IMR-90 (cell line): Measurements from ENCODE around the gene TJP3. TPM values are rescaled to one million over a fixed set of nuclear protein-coding genes. Genes with fewer than 3 reads are reported as not detected.

Source experiments
- ATAC-seq: fragments of 200-7000 bp; cut with Tn5 transposase; 2 replicates; pipeline ENCODE4 v1.9.1; 2020; ENCODE audit warnings: low read depth, mild to moderate bottlenecking, moderate library complexity
- BruUV-seq: library from RNA; stranded (reverse); fragments of 400-500 nt; replicated peaks from 2 replicates; lab custom pipeline; 2021; lab: Mats Ljungman, UMichigan
- CTCF ChIA-PET: fragments of 300-600 bp; formaldehyde crosslinking; extraction: SDS; loops from one replicate; lab custom pipeline; 2021; ENCODE audit warnings: antibody characterized with exemption; lab: Yijun Ruan, JAX
- POLR2A ChIA-PET: fragments of 300-600 bp; sonication (Branson Sonifier 250); formaldehyde crosslinking; loops from one replicate; lab custom pipeline; 2022; ENCODE audit warnings: antibody characterized with exemption; ENCODE audit not compliant: unreplicated experiment; lab: Charles Lee
- DNase-seq: peaks from one replicate; pipeline ENCODE4 v3.0.0; 2013
- H2AFZ ChIP-seq: replicated peaks from 2 replicates; pipeline ENCODE3; 2013; ENCODE audit warnings: low read length, mild to moderate bottlenecking; ENCODE audit not compliant: poor library complexity
- H2AK5ac ChIP-seq: 2 replicates; pipeline ENCODE4 v1.6.1; 2013; ENCODE audit warnings: low read depth, low read length, inconsistent platforms
- H2AK9ac ChIP-seq: replicated peaks from 2 replicates; pipeline ENCODE3; 2013; ENCODE audit warnings: mild to moderate bottlenecking, low read depth, low read length, moderate library complexity; ENCODE audit not compliant: poor library complexity
- H2BK120ac ChIP-seq: 2 replicates; pipeline ENCODE4 v1.6.1; 2013; ENCODE audit warnings: low read depth, low read length, inconsistent platforms
- H2BK15ac ChIP-seq: 3 replicates; pipeline ENCODE4 v1.6.1; 2013; ENCODE audit warnings: low read depth, low read length, inconsistent platforms
- H2BK20ac ChIP-seq: 2 replicates; pipeline ENCODE4 v1.6.1; 2013; ENCODE audit warnings: low read depth, mild to moderate bottlenecking, inconsistent platforms, low read length, moderate library complexity
- H2BK5ac ChIP-seq: 2 replicates; pipeline ENCODE4 v1.6.1; 2013; ENCODE audit warnings: mild to moderate bottlenecking, low read depth, low read length, inconsistent platforms; ENCODE audit not compliant: poor library complexity, severe bottlenecking
- H3K14ac ChIP-seq: replicated peaks from 2 replicates; pipeline ENCODE4 v1.6.1; 2013; ENCODE audit warnings: low read depth, low read length, inconsistent platforms
- H3K18ac ChIP-seq: 2 replicates; pipeline ENCODE4 v1.6.1; 2013; ENCODE audit warnings: low read depth, low read length, control low read depth
- H3K23ac ChIP-seq: 2 replicates; pipeline ENCODE4 v1.6.1; 2013; ENCODE audit warnings: low read depth, low read length, inconsistent platforms
- H3K27ac ChIP-seq: 2 replicates; pipeline ENCODE4 v1.5.1; 2013; ENCODE audit warnings: mild to moderate bottlenecking, control low read depth, low read length; ENCODE audit not compliant: insufficient read depth
- H3K27me3 ChIP-seq: 2 replicates; pipeline ENCODE4 v1.6.1; 2013; ENCODE audit warnings: low read length; ENCODE audit not compliant: control insufficient read depth, insufficient read depth
- H3K36me3 ChIP-seq: 2 replicates; pipeline ENCODE4 v1.6.1; 2013; ENCODE audit warnings: low read length, mixed read lengths; ENCODE audit not compliant: control insufficient read depth, insufficient read depth
- H3K4ac ChIP-seq: 2 replicates; pipeline ENCODE4 v1.6.1; 2013; ENCODE audit warnings: low read depth, low read length, inconsistent platforms
- H3K4me1 ChIP-seq: 2 replicates; pipeline ENCODE4 v1.6.1; 2013; ENCODE audit warnings: low read length, mixed read lengths; ENCODE audit not compliant: control insufficient read depth, insufficient read depth
- H3K4me2 ChIP-seq: 2 replicates; pipeline ENCODE4 v1.6.1; 2013; ENCODE audit warnings: low read depth, mild to moderate bottlenecking, control low read depth, low read length, moderate library complexity
- H3K4me3 ChIP-seq: 2 replicates; pipeline ENCODE4 v1.5.1; 2013; ENCODE audit warnings: low read depth, mild to moderate bottlenecking, control low read depth, low read length, moderate library complexity; ENCODE audit not compliant: insufficient read depth
- H3K56ac ChIP-seq: 2 replicates; pipeline ENCODE4 v1.6.1; 2013; ENCODE audit warnings: low read length, inconsistent platforms; ENCODE audit not compliant: insufficient read depth; ENCODE audit errors: extremely low read depth
- H3K79me1 ChIP-seq, 2 experiments: 2 replicates each; pipeline ENCODE4 v1.6.1; 2013; ENCODE audit warnings: low read length in 2 of 2, inconsistent platforms in 1 of 2, low read depth in 1 of 2
- H3K9ac ChIP-seq: 2 replicates; pipeline ENCODE4 v1.6.1; 2013; ENCODE audit warnings: low read depth, low read length, control low read depth
- H3K9me1 ChIP-seq: 2 replicates; pipeline ENCODE4 v1.6.1; 2013; ENCODE audit warnings: low read length, inconsistent platforms; ENCODE audit not compliant: insufficient read depth
- H3K9me3 ChIP-seq: 2 replicates; pipeline ENCODE4 v1.6.1; 2013; ENCODE audit warnings: low read length; ENCODE audit not compliant: control insufficient read depth, insufficient read depth
- H4K20me1 ChIP-seq: 2 replicates; pipeline ENCODE4 v1.6.1; 2013; ENCODE audit warnings: low read length, inconsistent platforms; ENCODE audit not compliant: insufficient read depth
- H4K5ac ChIP-seq: 2 replicates; pipeline ENCODE4 v1.6.1; 2013; ENCODE audit warnings: mild to moderate bottlenecking, low read depth, low read length, control low read depth
- H4K8ac ChIP-seq, 2 experiments: 2 replicates each; pipeline ENCODE4 v1.6.1; 2013; ENCODE audit warnings: low read depth in 2 of 2, low read length in 2 of 2, control low read depth in 1 of 2, inconsistent platforms in 1 of 2
- H4K91ac ChIP-seq: 2 replicates; pipeline ENCODE4 v1.6.1; 2013; ENCODE audit warnings: low read depth, low read length, inconsistent platforms; ENCODE audit not compliant: insufficient read depth
- CEBPB ChIP-seq: IDR thresholded peaks from 2 replicates; pipeline ENCODE4 v1.6.1; 2012; ENCODE audit warnings: low read depth, low read length, improper control_type of control experiment
- CTCF ChIP-seq: conservative IDR thresholded peaks from 2 replicates; pipeline ENCODE4 v1.5.1; 2012; ENCODE audit warnings: mild to moderate bottlenecking, low read depth, low read length, improper control_type of control experiment
- MAFK ChIP-seq: IDR thresholded peaks from 2 replicates; pipeline ENCODE4 v1.6.1; 2012; ENCODE audit warnings: low read depth, low read length, improper control_type of control experiment
- WGBS, 2 experiments: methylation state at CpG; one replicate each; pipeline versions ENCODE4 v1.1.5 to v1.1.7; 2013; ENCODE audit warnings: missing lambda C conversion rate in 2 of 2; ENCODE audit not compliant: insufficient read length in 1 of 2; ENCODE audit errors: extremely low coverage in 2 of 2; 5-methylcytosine and 5-hydroxymethylcytosine counted together
- dilution Hi-C: fragments of 300-500 bp; cut with HindIII; formaldehyde crosslinking; loops from one replicate; pipeline ENCODE4 v1.14.3; 2018; ENCODE audit warnings: low sequenced_read_pairs; ENCODE audit not compliant: unreplicated experiment
- in situ Hi-C: fragments of 300-500 bp; cut with MboI; formaldehyde crosslinking; loops from 3 replicates; pipeline ENCODE4 v1.14.3; 2019; ENCODE audit warnings: low sequenced_read_pairs, inconsistent platforms, mixed read lengths
- intact Hi-C: fragments of 100-400 bp; cut with micrococcal nuclease; formaldehyde crosslinking; loops from 2 replicates; pipeline ENCODE4 v1.10.0; 2022
- polyA plus RNA-seq, 3 experiments: library from polyadenylated mRNA; depleted of rRNA; stranded (reverse); fragments of >200 nt; gene quantifications; 2 replicates each; pipeline ENCODE4 v1.2.3, GENCODE V29; 2012; ENCODE audit warnings: low replicate concordance in 1 of 3
- total RNA-seq: library from RNA; depleted of rRNA; stranded (reverse); fragments of >200 nt; gene quantifications from 2 replicates; pipeline ENCODE4 v1.2.3, GENCODE V29; 2012

TJP3 gene
- total and polyA plus RNA-seq, 2 of the 4 experiments (the other 2 are of a cell fraction), result not detected

- TF ChIP-seq CTCF, result no peak
Observed at GRCh38 chr19:3697671-3698385, 10.4 kb upstream of the TJP3 start (continued).

GRCh38 chr19:3698386-3698950 lies 9.7 kb upstream of the TJP3 start:
- no CpG with 5 or more reads among the region's 12 CpGs for WGBS, 2 experiments
- POLR2A ChIA-PET, result no interaction called here
- intact Hi-C loops, result loop anchor here (2.0 kb wide), 1 partner anchor 28 kb away; no protein-coding TSS in a partner anchor

More at GRCh38 chr19:3698386-3698950, 9.7 kb upstream of the TJP3 start:
- H2BK15ac ChIP-seq, result no peak overlapping the region
- H2BK20ac ChIP-seq, result no peak overlapping the region
- H4K8ac ChIP-seq, result no peak overlapping the region
- in situ Hi-C loops, result no loop called here
- no peaks in the 10 kb centered on the region for H3K9me3 ChIP-seq
- no TSS peak for BruUV-seq
- no peak overlapping the region for H2BK5ac ChIP-seq
- peak overlapping the region; percentile 29; the same call in 1 of the 2 replicates for H3K4ac ChIP-seq
- no peaks in the 10 kb centered on the region for H3K27me3 ChIP-seq
- H3K56ac ChIP-seq, result no peak overlapping the region
- peaks cover 3% of the 10 kb centered on the region; the same call in 1 of the 2 replicates for H3K36me3 ChIP-seq
- peak overlapping the region; percentile 3; the same call in 1 of the 2 replicates for H3K4me2 ChIP-seq
- CTCF ChIA-PET, result no interaction called here
- dilution Hi-C loops, result no loop called here
- H3K9me1 ChIP-seq, result 0 out of 2 replicates have a peak, but pooled peaks cover 9% of the 10 kb centered on the region
- DNase-seq, result peak; percentile 28
- no peak overlapping the region for H4K91ac ChIP-seq
- no peak for ATAC-seq
- H3K79me1 ChIP-seq, result peaks cover 0 to 48% of the 10 kb centered on the region in 2 experiments; a peak in 3 of 4 replicates
- H2BK120ac ChIP-seq, result no peak overlapping the region
- H2AK9ac ChIP-seq, result peak overlapping the region; percentile 87
- H3K27ac ChIP-seq, result no peak overlapping the region
- TF ChIP-seq CEBPB, result peak; percentile 30; the same call in 1 of the 2 replicates
- TF ChIP-seq MAFK, result no peak
- H3K4me1 ChIP-seq, result peaks cover 8% of the 10 kb centered on the region; the same call in 1 of the 2 replicates
- peak overlapping the region; percentile 64; the same call in 1 of the 2 replicates for H3K23ac ChIP-seq
- peaks cover 58% of the 10 kb centered on the region for H4K20me1 ChIP-seq
- no peak overlapping the region for H4K5ac ChIP-seq
- no peak overlapping the region for H3K14ac ChIP-seq
- no peak overlapping the region for H3K9ac ChIP-seq
- no peak overlapping the region for H3K4me3 ChIP-seq
- H2AFZ ChIP-seq, result no peak overlapping the region
- H2AK5ac ChIP-seq, result peak overlapping the region; percentile 33; the same call in 1 of the 2 replicates
- H3K18ac ChIP-seq, result no peak overlapping the region
